HG02970 (cell line): Measurements from ENCODE around the gene PTCHD4.

Experiments used
- ATAC-seq: cut with Tn5 transposase; IDR thresholded peaks from one replicate; pipeline ENCODE4 v1.9.1; 2021; ENCODE audit warnings: mild to moderate bottlenecking, moderate library complexity, moderate number of reproducible peaks; ENCODE audit not compliant: unreplicated experiment, low FRiP score

Gene PTCHD4

GRCh38 chr6:48100588-48100895 is 10.5 kb downstream of the PTCHD4 start:
- ATAC-seq = no peak

GRCh38 chr6:48099713-48100587 is 11.0 kb downstream of the PTCHD4 start:
- ATAC-seq = no peak

DNA sequence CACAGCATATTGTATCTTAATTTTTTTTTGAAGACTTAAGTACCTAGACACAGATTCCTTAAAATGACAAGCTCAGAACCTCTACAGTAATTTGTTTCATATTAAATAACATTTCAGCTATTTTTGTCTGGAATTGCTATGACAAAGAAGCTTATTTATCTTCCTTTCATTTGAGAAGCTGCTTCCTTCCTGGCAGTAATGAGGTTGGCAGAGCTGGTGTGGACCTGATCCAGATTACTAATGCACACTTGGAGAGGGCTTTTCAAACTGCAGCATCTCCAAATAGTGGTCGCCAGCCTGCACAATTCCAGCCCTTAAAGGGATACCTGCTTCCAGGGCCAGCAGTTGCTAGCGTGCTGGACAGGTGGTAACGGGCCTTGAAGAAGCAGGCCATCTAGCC is 12.1 kb downstream of the PTCHD4 start:
- no peak for ATAC-seq

- no peak for ATAC-seq
Measured at GRCh38 chr6:48092550-48093217, 18.3 kb downstream of the PTCHD4 start.

DNA sequence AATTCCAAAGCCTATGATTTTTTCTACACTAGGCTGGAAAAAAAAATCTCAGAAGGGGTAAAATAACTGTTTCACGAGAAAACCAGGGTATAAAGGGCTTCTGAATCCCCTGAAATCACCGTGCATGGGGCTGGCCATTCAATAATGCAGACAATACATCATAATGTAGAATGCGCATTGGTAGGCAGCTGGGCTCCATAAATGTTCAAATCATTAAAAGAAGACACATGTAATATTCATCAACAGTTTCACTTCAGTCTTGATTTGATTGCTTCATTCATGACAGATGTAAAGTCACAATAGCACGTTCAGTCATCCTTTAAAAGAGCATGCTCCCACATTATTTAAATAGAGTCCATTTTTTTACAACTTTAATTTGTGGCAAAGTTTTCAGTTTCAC is 20.5 kb downstream of the PTCHD4 start:
- no peak for ATAC-seq

DNA sequence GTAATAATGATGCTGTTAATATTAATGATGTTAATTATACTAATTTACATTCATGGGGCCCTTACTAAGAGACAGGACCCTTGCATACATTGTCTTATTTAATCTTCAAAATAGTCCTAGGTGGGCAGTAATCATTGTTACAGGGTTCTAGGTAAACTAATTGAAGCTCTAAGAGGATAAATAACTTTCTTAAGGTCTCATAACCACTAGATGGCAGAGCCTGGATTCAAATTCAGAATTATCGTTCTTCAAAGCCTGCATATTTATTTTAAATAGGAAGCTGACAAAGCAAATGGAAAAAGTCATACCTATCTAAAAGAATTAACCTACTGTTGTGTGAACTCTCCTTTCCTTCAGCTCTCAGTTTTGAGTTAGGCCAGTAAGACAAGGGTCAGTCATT is 23.5 kb downstream of the PTCHD4 start:
- no peak for ATAC-seq

DNA sequence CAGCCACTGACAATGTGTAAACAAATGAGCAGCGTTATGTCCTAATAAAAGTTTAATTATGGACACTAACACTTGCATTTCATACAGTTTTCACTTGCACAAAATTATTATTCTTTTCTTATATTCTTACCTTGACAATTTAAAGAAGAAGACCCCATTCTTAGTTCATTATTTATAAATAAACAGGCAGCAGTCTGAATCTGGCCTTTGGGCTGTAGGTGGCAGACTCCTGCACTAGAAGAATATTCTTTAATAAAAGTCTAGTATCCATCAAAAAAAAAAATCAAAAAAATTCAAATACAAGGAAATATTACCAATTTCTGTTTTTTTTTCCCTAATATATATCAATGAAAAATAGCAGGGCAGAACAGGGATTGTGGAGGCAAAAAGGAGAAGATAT is 24.8 kb downstream of the PTCHD4 start:
- ATAC-seq = no peak

- ATAC-seq = no peak
Measured at GRCh38 chr6:48085131-48085741, 25.8 kb downstream of the PTCHD4 start.

- no peak for ATAC-seq
Measured at GRCh38 chr6:48084201-48084600, 26.8 kb downstream of the PTCHD4 start.

GRCh38 chr6:48080227-48081009 is 30.6 kb downstream of the PTCHD4 start:
- ATAC-seq = no peak

DNA sequence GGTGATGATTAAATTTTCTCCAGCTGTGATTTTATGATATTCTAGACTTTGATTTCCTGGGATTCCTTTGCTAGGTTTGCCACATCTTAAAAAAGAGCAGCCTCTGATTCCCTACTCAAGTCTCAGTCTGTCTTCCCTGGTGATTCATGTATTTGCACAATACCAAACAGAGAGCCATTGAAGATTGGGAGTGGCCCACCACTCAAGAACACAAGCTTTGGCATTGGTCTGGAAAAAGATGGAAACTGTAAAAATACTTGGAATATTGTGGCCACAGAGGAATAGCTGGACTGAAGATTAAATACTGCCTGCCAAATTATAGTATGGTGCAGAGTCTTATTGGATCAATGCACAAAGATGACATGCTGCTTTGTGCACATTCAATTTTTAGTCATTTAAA is 32.9 kb downstream of the PTCHD4 start:
- no peak for ATAC-seq

GRCh38 chr6:48075181-48075580 is 35.8 kb downstream of the PTCHD4 start:
- no peak for ATAC-seq

DNA sequence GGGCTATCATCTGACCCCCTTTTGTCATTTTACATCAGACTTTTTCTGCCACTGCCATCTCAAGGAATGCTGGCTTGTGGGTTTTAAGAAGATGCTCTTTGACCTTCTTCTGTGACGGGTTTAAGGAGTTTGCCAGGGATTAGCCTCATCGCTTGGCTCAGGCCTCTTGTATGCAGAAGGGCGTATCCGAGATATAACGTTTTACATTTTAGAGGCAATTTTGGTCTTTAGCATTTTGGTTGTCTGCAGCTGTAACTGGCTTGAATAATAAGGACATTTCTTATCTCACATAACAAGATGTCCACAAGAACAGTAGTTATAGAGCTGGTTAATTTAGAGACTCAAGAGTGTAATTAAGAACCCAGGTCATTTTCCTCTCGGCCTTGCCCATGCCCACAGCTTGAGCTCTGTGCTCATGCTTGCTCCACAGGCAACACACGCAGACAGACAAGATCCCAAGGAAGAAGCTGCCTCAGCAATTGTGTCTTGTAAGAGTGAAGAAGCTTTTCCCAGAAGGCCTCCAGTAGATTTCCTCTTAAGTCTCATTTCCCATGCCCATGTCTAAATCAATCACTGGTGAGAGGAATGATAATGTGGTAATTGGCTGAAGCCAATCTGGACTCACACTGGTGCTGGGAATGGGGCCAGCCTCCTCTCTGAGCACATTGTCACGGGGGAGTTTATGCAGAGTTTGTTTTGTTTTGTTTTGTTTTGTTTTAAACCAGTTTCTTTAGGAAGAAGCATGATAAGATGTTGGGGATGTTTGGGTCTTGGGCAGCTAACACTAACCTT is 36.8 kb downstream of the PTCHD4 start:
- ATAC-seq = no peak

GRCh38 chr6:48071833-48072232 is 39.2 kb downstream of the PTCHD4 start:
- ATAC-seq = no peak

DNA sequence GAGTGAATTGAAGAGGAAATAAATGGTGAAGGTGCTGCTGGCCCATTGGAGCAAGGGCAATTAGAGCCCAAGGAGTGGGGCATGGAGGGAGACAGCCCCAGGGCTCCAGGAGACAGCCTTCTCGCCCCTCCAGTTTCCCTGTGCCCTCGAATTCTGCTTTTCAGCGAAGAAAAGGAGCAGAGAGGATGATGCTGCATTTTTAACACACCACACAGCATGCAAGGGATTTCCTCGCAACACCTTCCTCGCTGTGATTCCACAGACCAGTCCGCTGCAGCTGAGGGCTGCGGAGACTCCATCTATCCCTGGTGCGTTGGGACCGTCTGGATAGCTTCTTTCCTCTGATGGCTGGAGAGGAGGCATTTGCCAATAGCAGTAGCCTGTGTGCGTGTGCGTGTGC is 41.7 kb downstream of the PTCHD4 start:
- no peak for ATAC-seq

- no peak for ATAC-seq
Measured at GRCh38 chr6:48068278-48069251, 42.4 kb downstream of the PTCHD4 start.

GRCh38 chr6:48067886-48068277 is 43.1 kb downstream of the PTCHD4 start:
- no peak for ATAC-seq

DNA sequence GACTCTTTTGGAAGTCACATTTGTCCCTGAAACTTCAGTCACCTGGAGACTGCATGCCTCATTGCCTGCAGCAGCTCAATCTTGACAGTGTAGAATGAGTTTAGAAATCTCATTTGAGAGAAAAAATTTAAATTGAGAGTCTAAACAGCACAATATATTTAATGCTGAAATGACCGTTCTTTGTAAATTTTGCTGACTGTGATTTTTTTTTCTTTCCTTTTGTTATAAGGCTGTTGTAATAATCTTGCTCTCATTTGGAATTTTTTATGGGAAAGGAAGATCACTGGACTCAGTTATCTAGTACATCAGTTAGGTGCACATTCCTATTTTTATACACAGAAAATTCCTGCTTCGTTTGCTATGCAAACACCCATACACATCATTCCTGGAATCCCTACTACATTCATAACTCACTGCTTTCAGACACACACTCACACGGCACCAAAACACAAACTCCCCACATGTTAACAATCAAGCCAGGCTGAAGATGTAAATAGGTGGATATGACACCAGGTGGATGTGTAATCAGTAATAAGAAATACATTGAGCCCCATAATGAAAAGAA is 43.8 kb downstream of the PTCHD4 start:
- ATAC-seq = no peak
